B cell (primary cell): ENCODE measurements around the gene PLA2G6.

Source experiments
- CTCF ChIP-seq: fragments of 200-600 bp; IDR thresholded peaks from one replicate; pipeline ENCODE4 v1.8.0; 2022; ENCODE audit warnings: antibody characterized with exemption, mild to moderate bottlenecking
- EZH2 ChIP-seq: IDR thresholded peaks from 2 replicates; pipeline ENCODE4 v1.6.1; 2012; ENCODE audit warnings: borderline replicate concordance, low read depth, mild to moderate bottlenecking, moderate library complexity, low read length; ENCODE audit not compliant: insufficient read depth, poor library complexity, severe bottlenecking

DNA sequence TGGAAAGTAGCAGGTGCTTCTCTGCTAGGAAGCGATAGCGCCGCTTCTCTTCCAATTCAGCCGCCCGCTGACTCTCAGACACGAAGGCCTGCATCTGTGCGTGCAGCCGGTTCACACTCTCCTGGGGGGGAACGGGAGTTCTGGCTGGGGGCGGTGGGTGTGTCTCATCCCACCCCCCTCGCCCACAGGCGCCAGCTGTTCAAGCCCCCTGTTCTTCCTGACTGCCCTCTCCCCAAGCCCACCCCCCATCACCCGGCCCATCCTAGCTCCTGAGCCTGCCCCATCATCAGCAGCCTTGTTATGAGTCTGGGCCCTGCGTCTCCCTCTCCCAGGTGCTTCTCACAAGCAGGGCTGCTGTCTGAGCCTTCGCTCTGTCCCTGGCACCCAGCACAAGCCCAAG lies 84.6 kb downstream of the PLA2G6 start:
- TF ChIP-seq CTCF (no peak), EZH2 (no peak)
